H1 (cell line): ENCODE measurements around the gene BRD4. TPM values are rescaled to one million over a fixed set of nuclear protein-coding genes. Genes with fewer than 3 reads are reported as not detected.

Experiments
- CHD2 ChIP-seq: IDR thresholded peaks from 2 replicates; pipeline ENCODE4 v1.6.1; 2012; ENCODE audit warnings: low read length, improper control_type of control experiment
- GABPA ChIP-seq: IDR thresholded peaks from 2 replicates; pipeline ENCODE4 v1.6.1; 2011; ENCODE audit warnings: mild to moderate bottlenecking, low read length, moderate library complexity, borderline replicate concordance; ENCODE audit not compliant: insufficient read depth
- polyA plus RNA-seq, 7 experiments: library from polyadenylated mRNA; depleted of rRNA in 3 of 7; stranded (reverse) in 5 of 7; unstranded in 2 of 7; fragments of >200 nt in 5 of 7; fragments of 200-250 nt in 2 of 7; gene quantifications; 1 replicate in 5 of 7; 2 replicates in 1 of 7; 4 replicates in 1 of 7; pipeline versions ENCODE4 v1.2.1 to v1.2.3, GENCODE V29; 2011 to 2013; ENCODE audit warnings: missing spikeins in 2 of 7, mixed read lengths in 2 of 7
- total RNA-seq: library from RNA; stranded (reverse); fragmentation: NEBNext Ultra II Directional; extraction: Animal tissue kit (Norgen Biotek cat#: 25700); gene quantifications from 2 replicates; pipeline ENCODE4 v1.2.1, GENCODE V29; 2021

BRD4 gene
- total and polyA plus RNA-seq, 2 of the 8 experiments (the other 6 are each of a cell fraction or from before 2014, with no cell fraction given), result 14.1 to 146 TPM

- TF ChIP-seq GABPA, result no peak
- TF ChIP-seq CHD2, result no peak
- TF ChIP-seq, all 59 proteins: peak for 0
Measured at GRCh38 chr19:15283141-15283883, 49.0 kb downstream of the BRD4 start (continued).
